ENCODE results near the gene NEU4.
A peak's percentile ranks its signal among the peaks of the same experiment; 100 is the strongest.

The NEU4 gene

DNA sequence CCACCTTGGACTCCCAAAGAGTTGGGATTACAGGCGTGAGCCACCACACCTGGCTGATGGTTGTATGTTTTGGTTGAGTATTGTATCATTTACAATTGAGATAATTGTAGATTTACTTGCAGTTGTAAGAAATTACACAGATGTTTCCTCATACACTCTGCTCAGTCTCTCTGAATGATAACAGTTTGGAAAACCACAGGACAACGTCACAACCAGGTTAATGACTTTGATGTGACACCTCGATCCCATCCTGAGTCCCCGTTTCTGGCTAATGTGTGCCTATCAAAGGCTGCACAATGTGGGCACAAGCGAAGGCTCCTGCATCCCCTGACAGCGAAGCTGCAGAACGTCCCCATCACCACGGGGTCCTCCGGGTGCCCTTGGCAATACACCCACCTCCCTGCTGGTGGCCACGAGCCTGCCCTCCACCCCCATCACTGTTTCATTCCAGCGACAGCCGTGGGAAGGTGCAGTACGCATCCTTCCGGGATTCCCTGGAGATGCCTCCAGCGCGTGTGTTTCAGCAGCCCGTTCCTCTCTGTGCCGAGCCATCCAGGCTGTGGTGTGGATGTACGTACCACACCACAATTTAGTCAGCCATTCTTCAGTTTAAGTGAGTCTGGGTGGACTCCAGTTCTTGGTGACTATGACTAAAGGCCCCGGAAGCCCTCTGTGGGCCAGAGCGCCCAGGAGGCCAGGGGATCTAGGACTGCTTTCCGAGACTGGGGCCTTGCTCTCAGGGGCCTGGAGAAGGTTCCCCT is 54.0 kb downstream of the NEU4 start:
- TF ChIP-seq, protein P1, sequence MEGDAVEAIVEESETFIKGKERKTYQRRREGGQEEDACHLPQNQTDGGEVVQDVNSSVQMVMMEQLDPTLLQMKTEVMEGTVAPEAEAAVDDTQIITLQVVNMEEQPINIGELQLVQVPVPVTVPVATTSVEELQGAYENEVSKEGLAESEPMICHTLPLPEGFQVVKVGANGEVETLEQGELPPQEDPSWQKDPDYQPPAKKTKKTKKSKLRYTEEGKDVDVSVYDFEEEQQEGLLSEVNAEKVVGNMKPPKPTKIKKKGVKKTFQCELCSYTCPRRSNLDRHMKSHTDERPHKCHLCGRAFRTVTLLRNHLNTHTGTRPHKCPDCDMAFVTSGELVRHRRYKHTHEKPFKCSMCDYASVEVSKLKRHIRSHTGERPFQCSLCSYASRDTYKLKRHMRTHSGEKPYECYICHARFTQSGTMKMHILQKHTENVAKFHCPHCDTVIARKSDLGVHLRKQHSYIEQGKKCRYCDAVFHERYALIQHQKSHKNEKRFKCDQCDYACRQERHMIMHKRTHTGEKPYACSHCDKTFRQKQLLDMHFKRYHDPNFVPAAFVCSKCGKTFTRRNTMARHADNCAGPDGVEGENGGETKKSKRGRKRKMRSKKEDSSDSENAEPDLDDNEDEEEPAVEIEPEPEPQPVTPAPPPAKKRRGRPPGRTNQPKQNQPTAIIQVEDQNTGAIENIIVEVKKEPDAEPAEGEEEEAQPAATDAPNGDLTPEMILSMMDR (IDR thresholded peaks at IDR 0.05; ENCODE audit: borderline replicate concordance, insufficient read depth, low read depth, low read length): no peak
- peak overlapping the region; percentile 32 for H3K4me3 ChIP-seq (ENCODE audit: low read depth, low read length)

DNA sequence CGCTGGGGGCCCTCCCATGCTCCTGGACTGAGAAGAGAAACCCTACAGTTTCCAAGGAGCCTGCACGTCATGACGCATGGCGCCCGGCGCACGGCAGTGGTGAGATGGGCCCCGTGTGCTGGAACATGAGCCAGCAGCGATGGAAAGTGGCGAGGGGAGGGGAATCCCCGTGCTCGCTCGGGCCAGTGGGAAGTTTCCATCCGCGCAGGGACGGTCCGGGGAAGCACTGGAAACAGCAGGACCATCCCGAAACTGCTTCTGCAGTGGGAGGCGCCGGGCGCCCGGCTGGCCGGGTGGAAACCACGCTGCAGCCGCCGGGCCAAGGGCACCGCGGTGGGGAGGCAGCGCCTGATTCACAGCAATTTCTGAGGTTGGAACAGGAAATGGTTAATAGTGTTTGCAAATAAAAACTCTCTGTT is 54.6 kb downstream of the NEU4 start:
- peak overlapping the region; percentile 32 for H3K4me3 ChIP-seq (ENCODE audit: low read depth, low read length)
- TF ChIP-seq, protein P1 (IDR thresholded peaks at IDR 0.05; ENCODE audit: borderline replicate concordance, insufficient read depth, low read depth, low read length): no peak

DNA sequence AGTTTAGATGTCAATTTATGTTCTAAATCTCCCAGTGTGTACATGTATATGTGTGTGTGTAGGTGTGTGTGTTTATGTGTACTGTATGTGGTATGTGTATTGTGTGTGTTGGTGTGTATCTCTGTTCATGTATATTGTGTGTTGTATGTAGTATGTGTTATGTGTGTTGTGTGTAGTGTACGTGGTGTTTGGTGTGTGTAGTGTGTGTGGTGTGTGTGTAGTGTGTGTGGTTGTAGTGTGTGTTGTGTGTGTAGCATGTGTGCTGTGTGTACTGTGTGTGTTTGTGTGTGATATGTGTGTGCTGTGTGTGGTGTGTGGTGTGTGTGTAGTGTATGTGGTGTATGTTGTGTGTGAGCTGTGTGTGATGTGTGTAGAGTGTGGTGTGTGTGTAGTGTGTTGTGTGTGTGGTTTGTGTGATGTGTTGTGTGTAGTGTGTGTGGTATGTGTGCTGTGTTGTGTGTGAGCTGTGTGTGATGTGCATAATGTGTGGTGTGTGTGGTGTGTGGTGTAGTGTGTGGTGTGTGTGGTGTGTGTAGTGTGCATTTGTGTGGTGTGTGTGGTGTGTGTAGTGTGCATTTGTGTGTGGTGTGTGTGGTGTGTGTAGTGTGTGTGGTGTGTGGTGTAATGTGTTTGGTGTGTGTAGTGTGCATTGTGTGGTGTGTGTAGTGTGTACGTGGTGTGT is 55.3 kb downstream of the NEU4 start:
- TF ChIP-seq, protein P1 (IDR thresholded peaks at IDR 0.05; ENCODE audit: borderline replicate concordance, insufficient read depth, low read depth, low read length): no peak
- H3K4me3 ChIP-seq (ENCODE audit: low read depth, low read length): no peak overlapping the region

DNA sequence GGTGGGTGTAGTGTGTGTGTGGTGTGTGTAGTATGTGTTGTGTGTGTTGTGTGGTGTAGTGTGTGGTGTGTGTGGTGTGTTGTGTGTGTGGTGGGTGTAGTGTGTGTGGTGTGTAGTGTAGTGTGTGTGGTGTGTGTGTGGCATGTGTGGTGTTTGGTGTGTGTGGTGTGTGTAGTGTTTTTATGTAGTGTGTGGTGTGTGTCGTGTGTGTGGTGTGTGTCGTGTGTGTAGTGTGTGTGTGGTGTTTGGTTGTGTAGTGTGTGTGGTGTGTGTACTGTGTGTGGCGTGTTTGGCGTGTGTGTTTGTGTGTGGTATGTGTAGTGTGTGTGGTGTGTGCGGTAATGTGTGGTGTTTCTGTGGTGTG is 55.8 kb downstream of the NEU4 start:
- H3K4me3 ChIP-seq (ENCODE audit: low read depth, low read length): no peak overlapping the region
- TF ChIP-seq, protein P1 (IDR thresholded peaks at IDR 0.05; ENCODE audit: borderline replicate concordance, insufficient read depth, low read depth, low read length): no peak

DNA sequence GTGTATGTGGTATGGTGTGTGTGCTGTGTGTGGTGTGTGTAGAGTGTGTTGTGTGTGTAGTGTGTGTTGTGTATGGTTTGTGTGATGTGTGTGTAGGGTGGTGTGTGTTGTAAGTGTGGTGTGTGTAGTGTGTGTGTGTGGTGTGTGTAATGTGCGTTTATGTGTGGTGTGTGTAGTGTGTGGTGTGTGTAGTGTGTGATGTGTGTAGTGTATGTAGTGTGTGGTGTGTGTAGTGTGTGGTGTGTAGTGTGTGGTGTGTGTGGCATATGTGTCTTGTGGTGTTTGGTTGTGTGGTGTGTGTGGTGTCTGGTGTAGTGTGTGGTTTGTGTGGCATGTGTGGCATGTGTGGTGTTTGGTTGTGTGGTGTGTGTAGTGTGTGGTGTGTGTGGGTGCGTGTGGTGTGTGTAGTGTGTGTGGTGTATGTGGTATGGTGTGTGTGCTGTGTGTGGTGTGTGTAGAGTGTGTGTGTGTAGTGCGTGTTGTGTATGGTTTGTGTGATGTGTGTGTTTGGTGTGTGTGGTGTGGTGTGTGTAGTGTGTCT is 56.5 kb downstream of the NEU4 start:
- TF ChIP-seq, protein P1 (IDR thresholded peaks at IDR 0.05; ENCODE audit: borderline replicate concordance, insufficient read depth, low read depth, low read length): no peak
- H3K4me3 ChIP-seq (ENCODE audit: low read depth, low read length): no peak overlapping the region

DNA sequence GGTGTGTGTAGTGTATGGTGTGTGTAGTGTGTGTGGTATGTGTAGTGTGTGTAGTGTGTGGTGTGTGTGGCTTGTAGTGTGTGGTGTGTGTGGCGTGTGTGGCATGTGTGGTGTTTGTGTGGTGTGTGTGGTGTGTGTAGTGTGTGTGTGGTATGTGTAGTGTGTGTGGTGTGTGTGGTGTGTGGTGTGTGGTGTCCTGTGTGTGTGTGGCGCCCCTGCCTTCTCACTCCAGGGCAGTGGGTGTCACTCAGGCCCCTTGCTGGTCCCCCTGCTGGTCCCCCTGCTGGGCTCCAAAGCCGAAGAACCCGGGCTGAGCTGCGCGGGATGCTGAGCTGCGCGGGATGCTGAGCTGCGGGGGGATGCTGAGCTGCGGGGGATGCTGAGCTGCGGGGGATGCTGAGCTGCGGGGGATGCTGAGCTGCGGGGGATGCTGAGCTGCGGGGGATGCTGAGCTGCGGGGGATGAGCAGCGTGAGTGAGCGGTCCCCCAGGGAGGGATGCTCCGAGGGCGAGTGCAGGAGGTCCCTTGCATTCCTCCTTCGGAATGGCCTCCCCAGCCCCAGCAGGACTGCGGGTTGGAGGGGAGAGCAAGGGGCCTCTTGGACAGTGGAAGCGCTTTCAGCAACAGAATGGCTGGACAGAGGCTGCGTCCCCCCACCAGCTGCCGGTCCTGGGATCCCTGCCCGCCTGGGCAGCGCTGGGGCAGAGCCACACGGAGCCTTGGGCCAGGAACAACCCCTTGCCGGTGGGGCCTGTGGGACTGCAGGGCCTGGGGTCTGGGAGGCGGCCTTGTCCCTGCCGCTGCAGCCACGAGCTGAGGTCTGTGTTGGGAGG is 57.2 kb downstream of the NEU4 start:
- TF ChIP-seq, protein P1 (IDR thresholded peaks at IDR 0.05; ENCODE audit: borderline replicate concordance, insufficient read depth, low read depth, low read length): 0 out of 2 replicates have a peak, but pooled peaks have one; percentile 9
- H3K4me3 ChIP-seq (ENCODE audit: low read depth, low read length): no peak overlapping the region
